Measurements from ENCODE around the gene DAPK1.

Gene DAPK1

DNA sequence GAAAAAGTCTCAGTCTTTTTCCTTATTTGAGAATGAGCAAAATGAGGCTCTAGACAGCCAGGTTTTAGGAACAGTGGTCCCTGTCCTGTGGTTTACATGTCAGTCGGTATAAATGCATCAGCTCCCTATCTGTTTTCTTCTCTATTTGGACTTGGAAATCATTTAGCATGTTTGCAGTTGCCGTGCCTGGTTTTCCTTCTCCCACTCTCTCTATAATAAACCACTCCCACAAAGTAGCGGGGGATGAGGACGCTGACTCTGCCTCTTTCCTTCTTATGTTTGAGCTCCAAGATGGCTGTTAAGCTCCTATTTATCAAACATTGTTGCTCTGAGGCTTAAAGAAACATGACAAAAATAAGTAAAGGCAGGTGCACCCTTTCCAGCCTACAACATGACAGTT is 171.1 kb downstream of the DAPK1 start:
- no peak for TF ChIP-seq ZFX (IDR thresholded peaks at IDR 0.05; ENCODE audit: borderline replicate concordance)
- TF ChIP-seq, protein P1, sequence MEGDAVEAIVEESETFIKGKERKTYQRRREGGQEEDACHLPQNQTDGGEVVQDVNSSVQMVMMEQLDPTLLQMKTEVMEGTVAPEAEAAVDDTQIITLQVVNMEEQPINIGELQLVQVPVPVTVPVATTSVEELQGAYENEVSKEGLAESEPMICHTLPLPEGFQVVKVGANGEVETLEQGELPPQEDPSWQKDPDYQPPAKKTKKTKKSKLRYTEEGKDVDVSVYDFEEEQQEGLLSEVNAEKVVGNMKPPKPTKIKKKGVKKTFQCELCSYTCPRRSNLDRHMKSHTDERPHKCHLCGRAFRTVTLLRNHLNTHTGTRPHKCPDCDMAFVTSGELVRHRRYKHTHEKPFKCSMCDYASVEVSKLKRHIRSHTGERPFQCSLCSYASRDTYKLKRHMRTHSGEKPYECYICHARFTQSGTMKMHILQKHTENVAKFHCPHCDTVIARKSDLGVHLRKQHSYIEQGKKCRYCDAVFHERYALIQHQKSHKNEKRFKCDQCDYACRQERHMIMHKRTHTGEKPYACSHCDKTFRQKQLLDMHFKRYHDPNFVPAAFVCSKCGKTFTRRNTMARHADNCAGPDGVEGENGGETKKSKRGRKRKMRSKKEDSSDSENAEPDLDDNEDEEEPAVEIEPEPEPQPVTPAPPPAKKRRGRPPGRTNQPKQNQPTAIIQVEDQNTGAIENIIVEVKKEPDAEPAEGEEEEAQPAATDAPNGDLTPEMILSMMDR (IDR thresholded peaks at IDR 0.05), result no peak
- H3K27ac ChIP-seq, result no peak overlapping the region

GRCh38 chr9:87670572-87671264 is 173.1 kb downstream of the DAPK1 start:
- TF ChIP-seq, protein P1 (IDR thresholded peaks at IDR 0.05), result no peak
- no peak for TF ChIP-seq ZFX (IDR thresholded peaks at IDR 0.05; ENCODE audit: borderline replicate concordance)
- no peak overlapping the region for H3K27ac ChIP-seq

- TF ChIP-seq, protein P1 (IDR thresholded peaks at IDR 0.05), result no peak
- no peak for TF ChIP-seq ZFX (IDR thresholded peaks at IDR 0.05; ENCODE audit: borderline replicate concordance)
Observed at GRCh38 chr9:87671478-87671877, 173.8 kb downstream of the DAPK1 start.

GRCh38 chr9:87671925-87672324 is 174.3 kb downstream of the DAPK1 start:
- H3K27ac ChIP-seq, result no peak overlapping the region
- no peak for TF ChIP-seq ZFX (IDR thresholded peaks at IDR 0.05; ENCODE audit: borderline replicate concordance)
- TF ChIP-seq, protein P1 (IDR thresholded peaks at IDR 0.05), result no peak

More at GRCh38 chr9:87671478-87671877, 173.8 kb downstream of the DAPK1 start:
- no peak overlapping the region for H3K27ac ChIP-seq

DNA sequence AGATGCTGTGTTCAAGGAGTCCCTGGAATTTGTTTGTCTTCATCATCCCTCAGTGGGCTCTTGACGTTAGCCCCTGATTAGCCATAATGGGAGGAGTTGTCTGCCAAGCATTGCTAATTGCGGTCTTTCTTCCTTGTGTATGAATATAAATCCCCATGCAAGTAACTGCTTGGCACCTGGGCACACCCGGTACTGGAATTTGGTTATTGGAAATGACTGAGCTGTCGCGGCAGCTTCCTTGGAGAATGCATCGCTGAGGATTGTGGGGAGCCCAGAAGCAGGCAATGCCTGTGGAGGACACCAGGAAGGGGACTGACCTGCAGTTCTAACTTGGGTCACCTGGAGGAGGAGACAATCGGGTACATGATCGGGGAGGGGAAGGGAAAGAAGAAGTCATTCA is 174.9 kb downstream of the DAPK1 start:
- TF ChIP-seq, protein P1 (IDR thresholded peaks at IDR 0.05), result no peak
- no peak for TF ChIP-seq ZFX (IDR thresholded peaks at IDR 0.05; ENCODE audit: borderline replicate concordance)
- no peak overlapping the region for H3K27ac ChIP-seq

DNA sequence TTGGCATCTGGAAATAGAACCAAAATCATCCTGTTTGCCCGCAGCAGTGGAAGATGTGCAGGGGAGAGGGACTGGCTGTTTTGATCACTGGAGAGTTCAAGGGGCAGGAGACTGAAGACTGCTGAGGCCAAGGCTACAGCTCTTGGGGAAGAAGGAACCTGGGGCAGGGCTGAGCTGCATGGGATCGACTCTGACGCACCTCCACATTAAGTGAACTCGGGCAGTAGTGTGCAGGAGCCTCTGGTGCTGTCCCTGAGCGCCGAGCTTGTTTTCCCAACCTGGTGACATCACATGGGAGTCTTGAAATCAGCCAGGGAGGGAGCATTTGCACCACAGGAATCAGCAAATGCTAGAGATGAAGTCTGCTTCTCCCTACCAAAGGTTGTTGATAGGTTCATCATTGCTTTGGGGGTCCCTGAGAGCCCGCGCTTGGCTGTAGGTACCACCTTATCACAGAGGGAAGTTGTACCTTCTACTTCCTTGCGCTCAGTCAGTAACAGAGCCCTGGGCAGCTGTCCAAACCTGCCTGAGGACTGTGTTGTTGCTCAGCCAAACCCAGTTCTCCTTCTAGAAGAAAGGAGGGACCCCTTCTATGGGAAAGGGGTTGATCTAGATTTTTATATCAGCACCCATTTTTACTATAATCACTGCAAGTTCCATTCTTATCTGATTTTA is 175.9 kb downstream of the DAPK1 start:
- no peak for TF ChIP-seq ZFX (IDR thresholded peaks at IDR 0.05; ENCODE audit: borderline replicate concordance)
- TF ChIP-seq, protein P1 (IDR thresholded peaks at IDR 0.05), result no peak
- H3K27ac ChIP-seq, result no peak overlapping the region

Data from 22Rv1 (cell line).